GM18873 (cell line): ENCODE measurements around the gene RIMBP2.
"Not testable (repeated sequence)": the region's sequence is repeated elsewhere in the genome, so short reads cannot be mapped to it uniquely, and the experiment has no call there.

Experiments
- ATAC-seq: cut with Tn5 transposase; IDR thresholded peaks from one replicate; pipeline ENCODE4 v1.9.1; 2021; ENCODE audit warnings: mild to moderate bottlenecking, moderate library complexity, moderate number of reproducible peaks; ENCODE audit not compliant: unreplicated experiment, low FRiP score

Gene RIMBP2

DNA sequence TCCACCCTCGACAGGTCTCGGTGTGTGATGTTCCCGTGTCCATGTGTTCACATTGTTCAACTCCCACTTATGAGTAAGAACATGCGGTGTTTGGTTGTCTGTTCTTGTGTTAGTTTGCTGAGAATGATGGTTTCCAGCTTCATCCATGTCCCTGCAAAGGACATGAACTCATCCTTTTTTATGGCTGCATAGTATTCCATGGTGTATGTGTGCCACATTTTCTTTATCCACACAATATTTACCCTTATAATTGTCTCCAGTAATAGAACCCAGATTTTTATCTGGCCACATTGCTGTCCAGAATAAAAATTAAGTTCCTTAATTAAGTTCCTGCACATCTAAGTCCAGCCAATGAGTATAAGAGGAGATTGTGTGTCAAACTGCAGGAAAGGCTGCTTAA is 22.3 kb upstream of the RIMBP2 start:
- ATAC-seq = not testable (repeated sequence)

DNA sequence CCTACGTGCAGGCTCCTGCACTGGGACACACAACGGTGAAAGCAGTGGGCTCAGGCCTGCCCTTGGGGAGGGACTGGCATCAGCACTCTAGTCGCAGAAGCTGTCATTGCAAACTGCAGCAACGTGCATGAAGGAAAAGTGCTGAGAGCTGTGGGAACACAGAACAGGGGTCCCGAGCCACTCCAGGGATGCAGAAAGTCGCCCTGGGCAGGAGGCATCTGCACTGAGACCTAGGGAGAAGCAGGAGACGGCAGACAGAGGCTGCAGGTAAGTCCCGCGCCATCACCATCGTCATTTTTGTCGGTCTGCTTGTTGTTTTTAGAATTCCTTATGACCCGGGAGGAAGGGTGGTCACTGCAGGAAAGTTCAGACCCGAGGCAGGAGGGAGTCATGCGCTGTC is 21.6 kb upstream of the RIMBP2 start:
- ATAC-seq = no peak

DNA sequence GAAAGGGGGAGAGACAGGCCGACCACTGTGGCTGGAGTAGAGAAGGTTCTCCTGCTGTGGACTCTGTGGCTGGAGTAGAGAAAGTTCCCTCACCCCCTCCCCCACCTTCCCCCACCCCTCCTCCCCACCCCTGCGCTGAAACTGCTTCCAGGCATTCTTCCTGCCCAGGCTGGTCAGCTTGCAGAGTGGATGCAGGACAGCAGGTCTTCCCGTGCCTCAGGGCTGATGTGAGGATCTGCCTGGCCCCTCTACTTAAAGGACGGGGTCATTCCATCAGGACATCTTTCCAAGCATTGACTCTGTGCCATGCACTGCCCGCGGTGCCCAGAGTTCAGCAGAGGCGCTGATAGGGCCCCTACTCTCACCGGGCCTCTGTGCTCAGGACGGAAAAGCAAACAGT is 13.2 kb upstream of the RIMBP2 start:
- ATAC-seq = no peak

DNA sequence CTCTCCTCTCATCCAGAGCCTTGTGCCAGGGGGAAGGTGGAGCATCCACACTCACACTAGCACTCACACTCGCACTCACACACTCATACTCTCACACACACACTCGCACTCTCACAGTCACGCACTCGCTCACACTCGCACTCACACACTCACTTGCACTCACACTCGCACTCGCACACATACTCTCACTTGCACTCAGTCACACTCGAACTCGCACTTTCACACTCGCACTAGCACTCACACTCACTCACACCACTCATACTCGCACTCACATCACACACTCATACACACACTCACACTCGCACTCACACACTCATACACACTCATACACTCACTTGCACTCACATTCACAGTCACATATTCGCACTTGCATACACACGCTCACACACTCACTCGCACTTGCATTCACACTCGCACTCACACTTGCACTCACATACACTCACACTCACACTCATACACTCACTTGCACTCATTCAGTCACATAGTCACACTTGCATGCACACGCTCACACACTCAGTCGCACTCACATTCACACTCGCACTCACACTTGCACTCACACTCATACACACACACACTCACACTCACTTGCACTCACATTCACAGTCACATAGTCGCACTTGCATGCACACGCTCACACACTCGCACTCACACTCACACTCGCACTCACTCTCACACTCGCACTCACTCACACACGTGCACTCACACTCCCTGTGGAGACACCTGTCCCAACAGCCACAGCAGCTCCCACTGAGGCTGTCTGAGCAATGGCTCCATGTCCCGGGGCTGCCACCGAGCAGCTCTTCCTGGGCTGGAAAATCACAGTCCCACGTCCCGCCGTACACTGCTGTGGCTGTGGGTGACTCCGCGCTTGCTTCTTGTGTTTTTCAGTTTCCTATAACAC is 12.3 kb upstream of the RIMBP2 start:
- ATAC-seq = no peak

DNA sequence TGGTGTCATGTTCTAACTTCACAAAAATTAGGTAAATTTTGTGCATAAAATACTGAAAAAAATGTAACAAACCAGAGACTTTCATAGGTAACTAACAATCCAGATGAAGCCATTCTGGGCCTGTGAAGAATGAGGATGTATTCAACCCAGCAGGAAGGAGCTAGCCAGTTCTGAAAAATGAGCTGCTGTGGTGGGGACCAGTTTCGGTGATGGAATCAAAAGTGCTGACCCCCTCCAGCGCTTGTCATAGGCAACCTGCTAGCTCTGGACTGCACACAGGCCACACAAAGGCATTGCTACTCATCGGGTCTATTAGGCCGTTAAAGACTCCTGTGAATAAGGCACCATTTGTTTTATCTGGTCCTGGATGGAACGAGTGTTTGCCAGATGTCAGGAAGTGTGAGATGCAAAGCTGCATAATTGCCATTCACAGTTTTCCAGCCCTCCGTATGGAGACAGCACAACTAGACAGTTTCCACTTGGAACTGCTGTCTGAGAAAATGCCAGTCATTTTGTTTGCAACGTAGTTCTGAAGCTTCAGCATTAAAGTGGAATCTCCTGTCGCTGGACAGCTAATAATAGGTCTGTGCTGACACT is 3.3 kb upstream of the RIMBP2 start:
- no peak for ATAC-seq

DNA sequence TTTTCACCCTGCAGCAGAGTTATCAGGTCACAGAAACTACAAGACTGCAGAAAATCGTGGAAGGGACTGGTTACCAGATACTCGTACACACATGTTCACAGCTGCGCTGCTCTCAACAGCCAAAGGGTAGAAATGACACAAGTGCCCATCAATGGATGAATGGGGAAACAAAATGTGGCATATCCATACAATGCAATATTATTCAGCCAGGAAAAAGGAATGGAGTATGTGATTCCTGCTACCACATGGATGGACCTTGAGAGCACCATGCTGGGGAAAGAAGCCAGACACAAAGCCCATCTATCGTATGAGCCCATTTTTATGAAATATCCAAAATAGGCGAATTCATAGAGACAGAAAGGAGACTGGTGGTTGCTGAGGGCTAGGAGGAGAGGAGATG is 1.7 kb upstream of the RIMBP2 start:
- no peak for ATAC-seq

DNA sequence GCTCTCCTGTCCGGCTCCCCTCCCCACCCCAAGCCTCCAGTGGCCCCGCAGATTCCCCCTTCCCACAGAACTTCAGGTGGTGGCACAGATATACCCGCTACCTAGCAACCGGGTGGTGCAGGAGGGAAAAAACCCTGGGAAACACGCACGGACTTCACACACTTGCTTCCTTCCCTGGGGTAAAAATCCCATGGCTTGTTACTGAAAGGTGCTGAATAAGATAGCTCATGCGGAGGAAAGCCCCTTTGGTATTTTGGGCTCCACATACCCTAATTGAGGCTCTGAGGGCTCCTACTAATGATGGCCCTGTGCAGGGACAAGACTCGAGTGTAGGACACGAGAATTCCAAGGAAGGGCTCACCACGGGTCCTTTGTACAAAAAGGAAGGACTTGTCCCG is 869 bp upstream of the RIMBP2 start:
- ATAC-seq = no peak

DNA sequence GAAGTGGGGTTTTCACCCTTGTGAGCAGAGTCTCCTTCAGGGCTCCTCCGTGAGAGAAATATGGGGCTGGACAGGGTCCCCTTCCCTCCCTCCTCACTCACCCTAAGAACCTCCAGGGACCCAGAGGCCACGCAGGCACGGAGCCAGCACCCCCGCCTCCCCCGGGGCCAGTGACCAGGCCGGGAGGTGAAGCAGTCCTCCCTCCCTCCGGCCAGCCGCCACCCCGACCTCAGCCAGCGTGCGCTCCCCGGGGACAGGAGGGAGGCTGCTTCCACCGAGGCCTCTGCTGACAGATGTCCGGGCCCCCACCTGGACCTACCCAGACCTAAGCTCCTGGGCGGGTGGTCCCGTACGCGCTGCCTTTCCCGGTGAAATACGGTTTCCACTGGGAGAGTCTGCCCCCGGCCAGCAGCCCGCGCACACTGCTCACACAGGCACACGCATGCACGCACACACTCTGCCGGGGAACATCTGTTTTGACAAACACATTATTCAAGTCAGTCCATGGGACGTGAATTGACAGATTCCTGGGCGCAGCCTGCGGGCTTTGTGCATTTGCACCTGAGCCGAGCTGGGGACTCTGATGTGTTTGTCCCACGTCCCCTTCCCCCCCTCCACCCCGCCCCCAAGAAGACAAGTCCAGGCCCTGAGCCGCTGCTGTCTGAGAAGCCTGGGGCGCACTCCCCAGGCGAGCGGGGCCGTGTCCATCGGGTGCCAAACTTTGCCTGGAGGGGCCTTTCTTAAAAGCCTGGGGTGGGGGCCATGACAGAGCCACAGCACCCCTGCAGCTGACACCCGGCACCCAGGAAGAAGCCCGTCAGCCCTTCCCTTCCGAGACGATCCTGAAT is 725 bp downstream of the RIMBP2 start:
- no peak for ATAC-seq

DNA sequence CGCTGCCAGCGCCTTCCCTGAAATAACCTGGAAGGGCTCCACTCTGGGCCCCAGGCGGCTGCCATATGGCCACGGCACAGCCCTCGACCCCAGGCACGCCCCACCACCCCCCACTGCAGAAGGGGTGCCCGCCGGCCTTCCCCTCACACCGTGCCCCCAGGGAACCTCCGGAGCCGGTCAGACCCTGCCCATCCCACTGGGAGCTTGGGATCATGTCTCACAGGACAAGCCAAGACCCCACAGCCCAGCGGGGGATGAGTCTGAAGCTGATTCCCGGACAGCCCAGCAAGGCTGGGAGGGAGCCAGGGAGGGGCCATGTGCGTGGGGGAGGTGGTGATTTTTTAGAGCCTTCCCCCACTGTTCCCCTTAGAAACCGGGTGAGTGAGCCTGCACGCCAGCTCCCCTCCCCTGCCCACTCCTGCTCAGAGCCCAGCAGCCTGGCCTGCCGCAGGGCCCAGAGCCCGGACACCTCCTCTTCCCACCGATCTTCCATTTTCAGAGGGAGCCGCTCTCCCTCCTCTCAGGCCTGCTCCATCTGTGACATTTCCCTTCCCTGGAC is 1.4 kb downstream of the RIMBP2 start:
- no peak for ATAC-seq

DNA sequence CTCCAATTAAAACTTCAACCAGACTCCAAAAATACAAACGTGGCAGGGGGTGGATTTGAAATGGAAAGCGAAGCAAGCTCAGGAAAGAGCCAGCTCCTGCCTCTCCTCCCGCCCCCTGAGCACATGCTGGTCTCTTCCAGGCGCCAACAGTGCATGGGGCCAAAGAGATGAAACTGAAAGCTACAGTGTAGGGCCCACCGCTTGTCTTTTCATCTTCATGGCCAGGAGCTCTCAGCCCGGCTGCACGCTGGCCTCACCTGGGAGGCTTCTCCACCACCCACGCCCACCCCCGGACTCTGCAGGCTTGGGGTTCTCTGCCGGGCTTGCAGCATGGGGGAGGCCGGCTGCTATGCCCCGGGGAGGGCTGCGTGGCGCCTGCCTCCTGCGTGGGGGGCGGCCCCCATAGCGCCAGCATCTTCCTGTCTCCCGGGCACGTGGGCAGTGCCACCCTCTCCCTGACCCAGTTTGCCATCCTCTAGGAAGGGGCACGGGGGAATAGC is 2.0 kb downstream of the RIMBP2 start:
- ATAC-seq = no peak

DNA sequence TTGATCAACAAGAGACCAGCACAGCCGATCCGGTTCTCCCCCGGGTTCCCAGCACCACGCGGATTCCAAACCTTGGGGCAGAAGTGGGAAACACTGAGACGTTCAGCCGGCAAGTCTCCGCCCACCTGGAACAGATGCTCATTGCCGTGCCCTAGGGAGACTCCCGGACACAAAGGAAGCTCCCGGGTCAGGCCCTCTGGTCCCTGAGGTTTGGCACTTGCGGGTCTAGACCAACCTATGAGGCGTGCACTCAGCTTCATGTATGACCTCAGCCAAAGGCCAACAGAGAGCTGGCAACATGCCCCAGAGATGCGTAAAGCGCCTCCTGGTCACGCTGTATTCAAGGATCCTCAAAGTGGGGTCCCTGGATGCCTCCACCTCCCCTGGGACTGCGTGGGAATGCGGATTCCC is 2.5 kb downstream of the RIMBP2 start:
- ATAC-seq = no peak

DNA sequence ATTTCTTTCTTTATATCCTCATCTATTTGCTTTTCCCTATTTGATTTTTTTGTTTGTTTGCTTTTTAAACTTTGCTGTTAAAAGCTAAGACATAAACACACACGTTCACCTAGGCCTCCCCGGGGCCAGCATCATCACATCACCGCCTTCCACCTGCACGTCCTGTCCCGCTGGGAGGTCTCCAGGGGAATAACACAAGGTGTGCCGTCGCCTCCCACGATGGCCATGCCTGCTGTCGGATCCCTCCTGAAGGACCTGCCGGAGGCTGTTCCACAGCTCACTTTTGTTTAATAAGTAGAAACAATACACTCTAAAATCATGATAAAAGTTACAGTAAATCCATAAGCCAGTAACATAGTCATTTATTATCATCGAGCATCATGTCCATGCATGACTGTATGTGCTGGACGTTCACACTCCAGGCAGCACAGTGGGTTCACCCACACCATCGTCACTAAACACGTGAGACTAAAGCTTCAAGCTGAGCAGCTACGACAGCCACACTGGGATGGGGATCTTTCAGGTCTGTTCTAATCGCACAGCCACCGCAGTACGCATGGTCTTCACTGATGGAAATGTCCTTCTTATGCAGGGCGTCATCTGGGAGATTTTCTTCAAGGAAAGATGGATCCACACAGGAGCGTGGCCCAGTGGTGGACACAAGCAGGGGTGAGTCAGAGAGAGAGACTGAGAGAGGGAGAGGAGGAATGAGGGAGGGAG is 3.6 kb downstream of the RIMBP2 start:
- no peak for ATAC-seq

DNA sequence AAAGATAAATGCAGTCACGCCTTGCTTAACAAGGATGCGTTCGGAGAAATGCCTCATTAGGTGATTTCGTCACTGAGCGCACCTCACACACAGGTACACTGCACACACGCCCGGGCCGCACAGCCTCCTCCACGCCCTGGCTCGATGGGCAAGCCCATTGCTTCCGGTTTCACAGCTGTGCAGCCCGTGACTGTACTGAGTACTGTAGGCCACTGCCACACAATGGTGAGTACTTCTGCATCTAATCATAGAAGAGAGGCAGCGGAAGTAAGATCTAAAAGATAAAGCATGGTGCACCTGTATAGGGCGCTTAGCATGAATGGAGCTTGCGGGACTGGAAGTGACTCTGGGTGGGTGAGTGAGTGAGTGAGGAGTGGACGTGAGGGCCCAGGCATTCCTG is 4.3 kb downstream of the RIMBP2 start:
- ATAC-seq = no peak

DNA sequence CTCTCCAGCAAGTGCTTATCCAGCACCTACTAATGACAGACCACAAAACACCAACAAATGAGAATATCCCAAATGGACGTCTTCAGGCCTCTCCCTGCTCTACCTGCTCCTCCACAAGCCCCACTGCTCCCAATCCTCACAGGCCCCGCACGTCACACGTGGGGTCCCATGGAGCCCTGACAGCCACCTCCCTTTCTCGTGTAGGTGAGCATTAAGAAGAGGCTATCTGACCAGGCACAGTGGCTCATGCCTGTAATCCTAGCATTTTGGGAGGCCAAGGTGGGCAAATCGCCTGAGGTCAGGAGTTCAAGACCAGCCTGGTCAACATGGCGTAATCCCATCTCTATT is 5.4 kb downstream of the RIMBP2 start:
- ATAC-seq = no peak

DNA sequence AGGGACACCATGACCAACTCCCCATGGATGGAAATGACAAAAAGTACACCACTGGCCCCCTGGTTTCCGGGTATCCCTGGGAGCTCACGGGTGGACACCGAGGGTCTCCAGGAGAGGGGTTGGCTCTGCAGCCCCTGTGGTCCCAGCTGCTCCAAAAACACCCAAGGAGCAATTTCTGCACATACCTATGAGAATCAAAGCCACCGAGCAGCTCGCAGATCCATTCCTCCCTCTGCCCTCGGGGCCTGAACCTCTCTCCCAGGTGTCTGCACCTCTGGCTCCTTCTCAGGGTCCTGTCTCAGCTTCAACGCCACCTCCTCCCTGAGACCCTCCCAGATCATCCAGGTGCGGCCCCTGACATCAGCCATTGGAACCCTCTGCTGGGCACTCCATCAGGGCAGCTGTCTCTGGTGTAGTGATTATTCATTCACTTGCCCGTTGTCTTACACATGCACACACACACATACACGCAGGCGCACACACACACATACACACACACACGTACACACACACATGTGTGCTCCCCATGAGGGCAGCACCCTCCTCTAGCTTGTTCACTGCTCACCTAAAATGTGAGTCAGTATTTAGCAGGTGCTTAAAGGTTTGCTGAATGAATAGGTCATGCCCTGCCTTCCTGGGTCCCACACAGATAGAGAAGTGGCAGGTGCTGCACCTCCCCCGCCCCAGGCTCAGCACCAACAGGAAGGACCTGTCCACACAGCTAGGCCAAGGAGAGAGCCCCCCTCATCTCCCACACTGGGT is 5.9 kb downstream of the RIMBP2 start:
- ATAC-seq = no peak

DNA sequence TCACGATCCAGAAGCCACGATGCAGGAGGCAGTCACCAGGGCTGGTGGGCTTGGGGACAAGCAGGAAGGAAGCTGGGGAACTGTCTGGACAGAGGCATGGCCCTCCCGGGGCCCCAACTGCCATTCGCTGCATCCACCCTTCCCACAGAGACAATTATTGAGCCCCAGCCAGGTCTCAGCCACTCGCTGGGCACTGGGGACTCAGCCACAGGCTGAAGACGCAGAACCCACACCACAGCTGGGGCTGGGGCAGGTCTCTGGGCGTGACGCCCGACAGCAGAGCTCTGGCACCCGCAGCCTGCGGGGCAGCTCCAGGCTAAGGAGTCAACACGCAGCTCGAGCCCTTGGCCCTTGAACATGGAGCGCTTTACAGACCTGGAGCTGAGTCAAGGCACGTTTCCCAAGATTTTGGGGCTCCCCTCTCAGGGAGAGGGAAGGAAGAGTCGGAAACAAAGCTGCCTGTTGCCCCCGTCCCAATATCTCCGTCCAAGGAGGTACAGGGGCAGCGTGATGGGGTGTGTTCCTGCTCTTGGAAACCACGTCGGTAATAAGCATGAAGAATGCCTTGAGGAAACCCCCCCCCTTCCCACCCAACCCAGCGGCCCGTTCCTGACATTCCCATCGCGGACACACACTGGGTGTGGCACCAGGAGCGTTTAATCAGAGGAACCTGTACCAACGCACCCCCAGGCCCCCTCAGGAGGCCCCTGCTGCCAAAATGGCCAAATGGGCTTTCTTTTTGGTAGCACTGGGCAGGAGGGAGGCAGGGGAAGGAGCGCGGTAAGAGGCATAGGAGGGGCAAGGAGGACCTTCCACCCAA is 6.7 kb downstream of the RIMBP2 start:
- no peak for ATAC-seq

DNA sequence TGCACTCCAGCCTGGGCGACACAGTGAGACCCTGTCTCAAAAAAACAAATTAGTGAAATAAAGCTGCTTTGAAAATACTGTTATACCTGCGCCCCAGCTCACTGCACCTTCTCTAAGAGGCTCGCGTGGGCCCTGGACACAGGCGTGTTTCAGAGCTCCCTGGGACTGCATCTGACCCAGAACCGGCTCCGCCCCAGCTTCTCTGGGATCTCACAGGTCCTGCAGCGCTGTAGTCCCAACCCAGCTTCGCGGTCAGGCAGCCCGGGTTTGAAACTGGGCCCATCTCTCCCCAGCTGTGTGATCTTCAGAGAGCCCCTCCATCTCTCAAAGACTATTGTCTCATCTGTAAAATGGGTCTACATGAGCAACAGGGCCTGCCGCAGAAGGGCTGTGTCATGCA is 7.5 kb downstream of the RIMBP2 start:
- no peak for ATAC-seq

DNA sequence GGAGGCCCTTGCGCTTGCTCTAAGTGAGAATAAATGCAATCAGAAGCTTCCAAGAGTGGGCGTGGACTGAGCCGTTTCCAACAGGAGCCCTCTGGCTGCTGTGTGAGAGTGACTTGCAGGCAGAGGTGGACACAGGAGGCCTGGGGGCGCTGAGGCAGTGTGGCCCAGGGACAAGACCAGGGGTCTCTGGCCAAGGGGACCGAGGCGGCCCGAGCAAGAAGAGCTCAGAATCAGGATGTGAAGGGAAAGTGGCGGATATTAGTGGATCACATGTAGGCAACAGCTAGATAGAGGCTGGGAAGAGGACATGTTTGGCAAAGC is 8.6 kb downstream of the RIMBP2 start:
- no peak for ATAC-seq
